Measurements from ENCODE around the gene C16orf92.
"Not testable (repeated sequence)": the region's sequence is repeated elsewhere in the genome, so short reads cannot be mapped to it uniquely, and the experiment has no call there.

C16orf92 gene

DNA sequence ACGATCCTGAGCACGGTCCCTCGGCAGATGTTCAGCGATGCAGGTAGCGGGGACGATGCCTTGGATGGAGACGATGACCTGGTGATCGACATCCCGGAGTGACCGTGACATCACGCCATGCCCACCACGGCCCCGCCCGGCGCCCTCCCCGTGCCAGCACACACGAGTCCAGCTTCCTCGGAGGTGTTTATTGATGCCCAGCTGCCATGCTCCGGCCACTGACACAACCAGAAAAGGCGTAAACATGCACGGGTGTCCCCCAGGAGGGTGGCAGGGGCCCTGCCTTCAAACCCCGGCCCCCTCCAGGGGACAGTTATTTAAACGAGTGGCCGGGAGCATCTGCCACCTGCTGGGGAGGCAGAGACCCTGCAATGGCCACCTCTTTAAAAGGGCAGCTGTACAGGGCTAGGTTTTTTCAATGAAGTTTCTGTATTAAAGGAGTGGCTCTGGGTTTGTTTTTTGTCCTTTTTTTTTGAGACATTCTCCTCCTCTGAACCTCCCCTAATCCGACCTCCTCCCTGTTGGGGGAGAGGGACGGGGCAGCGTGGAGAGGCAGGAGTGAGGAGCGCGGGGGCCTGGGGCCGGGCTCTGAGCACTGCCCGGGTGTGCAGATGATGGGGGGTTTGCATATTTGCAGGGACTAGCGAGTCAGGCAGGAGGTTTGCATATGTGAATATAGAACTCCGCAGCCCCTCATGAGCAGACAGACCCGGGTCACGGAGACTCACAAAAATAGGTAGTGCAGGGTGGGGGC lies 17.5 kb upstream of the C16orf92 start:
- DNase-seq = peak; percentile 48

DNA sequence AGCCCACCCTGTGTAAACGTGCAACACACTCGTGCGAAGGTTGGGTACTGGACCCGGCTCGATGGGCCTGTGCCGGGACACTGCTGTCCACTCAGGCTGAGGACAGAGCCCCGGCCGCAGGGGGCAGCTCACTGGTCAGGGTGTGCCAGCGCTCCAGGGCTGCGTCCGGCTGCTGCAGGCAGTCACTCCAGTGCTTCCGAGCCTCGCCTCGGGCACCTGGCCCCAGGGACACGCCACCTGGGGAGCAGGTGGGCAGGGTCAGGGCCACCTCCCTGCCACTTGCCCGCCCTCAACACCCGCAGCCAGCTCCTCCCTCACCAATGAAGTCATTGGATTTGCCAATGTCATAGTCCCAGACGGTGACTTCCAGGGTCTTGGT lies 16.9 kb upstream of the C16orf92 start:
- DNase-seq = no peak

DNA sequence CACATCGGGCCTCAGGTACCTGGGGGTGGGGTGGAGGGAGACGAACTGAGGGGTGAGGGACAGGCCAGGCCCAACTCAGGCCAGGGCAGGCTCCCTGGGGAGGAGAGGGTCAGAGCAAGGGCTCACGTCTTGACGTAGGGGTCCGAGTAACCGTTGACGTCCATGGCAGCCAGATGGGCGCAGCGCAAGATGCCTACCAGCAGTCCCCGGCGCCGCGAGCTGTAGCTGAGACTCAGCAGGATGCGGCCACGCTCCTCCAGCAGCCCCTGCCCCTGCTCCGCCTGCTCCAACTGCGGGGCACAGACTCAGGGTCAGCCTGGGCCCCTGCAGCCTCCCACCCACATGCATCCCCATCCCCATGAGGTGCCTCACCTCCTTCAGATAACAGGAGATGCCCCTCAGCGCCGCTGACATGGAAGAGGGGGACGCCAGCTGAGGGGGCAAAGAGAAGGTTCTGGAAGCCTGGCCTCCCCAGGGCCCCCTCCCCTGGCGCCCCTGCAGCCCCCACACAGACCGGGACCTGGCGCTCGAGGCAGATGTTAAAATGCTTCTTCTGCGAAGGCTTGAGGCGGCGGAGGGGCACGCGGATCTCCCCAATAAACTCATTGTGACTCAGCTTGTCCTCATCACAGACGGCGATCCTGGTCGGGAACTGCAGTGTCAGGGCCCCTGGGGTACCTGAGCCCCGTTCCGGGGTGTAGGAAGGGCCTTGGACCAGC lies 16.2 kb upstream of the C16orf92 start:
- no peak for DNase-seq

DNA sequence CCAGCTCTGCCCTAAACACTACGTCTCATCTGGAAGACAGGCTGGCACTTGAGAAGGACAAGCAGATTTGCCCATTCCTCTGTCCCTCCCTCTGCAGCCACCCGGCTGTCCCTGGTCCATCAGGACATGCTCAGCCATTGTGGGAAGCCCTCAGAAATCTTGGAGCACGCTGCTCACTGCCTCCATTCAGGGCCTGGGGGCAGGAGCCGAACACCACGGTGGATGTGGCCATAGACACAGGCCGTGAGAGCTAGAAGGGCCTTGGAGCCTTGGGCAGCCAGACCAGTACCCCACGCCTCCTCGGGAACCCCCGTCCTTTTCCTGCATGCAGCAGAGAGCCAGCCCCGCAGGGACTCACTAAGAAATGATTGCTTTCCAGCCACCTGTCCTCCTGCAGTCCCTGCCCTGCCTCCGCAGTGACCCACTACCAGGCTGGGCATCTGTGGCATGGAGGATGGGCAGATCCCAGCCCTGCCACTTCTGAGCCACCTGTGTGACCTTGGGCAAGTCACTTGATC lies 15.6 kb upstream of the C16orf92 start:
- DNase-seq = no peak

DNA sequence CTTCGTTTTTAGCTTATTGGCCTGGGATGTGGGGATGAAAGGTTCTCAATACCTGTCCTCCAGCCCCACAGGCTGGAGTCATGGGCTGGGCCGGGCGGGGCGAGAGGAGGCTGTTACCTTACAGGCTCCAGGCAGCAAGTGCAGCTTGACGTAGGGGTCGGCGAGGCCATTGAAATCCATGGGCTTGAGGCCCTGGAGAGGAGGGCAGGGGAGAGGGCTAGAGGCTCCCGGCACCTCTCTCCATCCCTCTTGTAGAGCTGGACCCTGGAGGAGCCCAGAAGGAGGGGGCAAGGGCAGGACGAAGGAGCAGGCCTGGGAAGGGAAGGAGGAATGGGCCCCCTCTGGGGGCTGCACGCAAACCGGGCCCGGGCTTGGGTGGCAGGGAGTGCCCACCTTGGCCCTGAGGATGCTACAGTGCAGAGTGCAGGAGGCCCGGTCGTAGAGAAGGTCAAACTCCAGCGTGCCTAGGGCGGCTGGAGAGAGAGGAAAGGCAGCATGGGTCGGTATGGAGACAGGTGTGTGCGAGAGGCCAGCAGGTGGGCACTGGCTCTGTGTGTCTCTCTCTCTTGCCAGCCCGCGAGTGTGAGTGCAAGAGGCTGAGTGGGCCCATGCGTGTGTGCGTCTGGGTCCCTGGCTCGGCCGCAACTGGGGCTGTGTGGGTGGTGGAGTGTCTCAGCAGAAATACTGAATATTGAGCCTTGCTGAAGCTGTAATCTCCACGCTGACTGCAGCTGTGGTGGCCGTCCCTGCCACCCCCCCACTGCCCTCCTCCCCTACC lies 13.7 kb upstream of the C16orf92 start:
- DNase-seq = no peak

DNA sequence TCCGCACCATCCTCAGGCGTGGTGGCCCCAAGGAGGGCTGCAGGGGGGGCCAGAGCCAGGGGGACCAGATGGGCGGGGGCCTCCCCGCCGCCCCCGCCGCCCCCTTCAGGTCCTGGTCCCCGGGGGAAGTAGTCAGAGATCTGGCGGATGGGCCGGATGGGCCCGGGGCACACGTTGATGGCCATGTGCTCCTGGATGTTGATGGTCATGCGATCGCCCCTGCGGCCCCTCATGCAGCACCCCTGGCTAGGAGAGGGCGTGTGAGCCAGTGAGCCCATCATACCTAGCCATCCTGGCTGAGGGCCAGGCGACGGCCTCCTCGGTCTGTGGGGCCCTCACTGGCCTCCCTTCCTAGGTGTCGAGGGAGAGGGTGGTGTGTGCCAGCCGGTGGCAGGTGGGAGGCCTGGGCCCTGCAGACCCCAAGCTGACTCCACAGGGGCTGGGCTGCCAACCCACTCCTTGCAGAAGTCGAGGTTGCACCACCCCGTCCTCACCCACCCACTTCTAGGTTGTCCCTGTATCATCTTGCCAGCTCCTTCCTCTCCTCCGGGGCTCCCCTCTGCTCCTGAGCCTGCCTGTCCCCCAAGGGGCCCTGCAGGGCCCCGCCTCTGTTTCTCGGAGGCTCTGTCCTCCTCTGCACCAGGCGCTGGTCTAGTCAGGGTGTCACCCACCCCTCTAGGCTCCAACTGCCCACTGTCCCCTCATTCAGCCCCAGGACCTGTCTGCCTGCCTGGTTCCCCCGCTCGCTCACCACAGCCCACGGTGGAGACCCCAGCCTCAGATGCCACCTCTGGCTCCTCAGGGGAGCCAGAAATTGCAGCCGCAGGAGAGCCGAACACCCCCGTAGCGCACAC lies 12.8 kb upstream of the C16orf92 start:
- no peak for DNase-seq

DNA sequence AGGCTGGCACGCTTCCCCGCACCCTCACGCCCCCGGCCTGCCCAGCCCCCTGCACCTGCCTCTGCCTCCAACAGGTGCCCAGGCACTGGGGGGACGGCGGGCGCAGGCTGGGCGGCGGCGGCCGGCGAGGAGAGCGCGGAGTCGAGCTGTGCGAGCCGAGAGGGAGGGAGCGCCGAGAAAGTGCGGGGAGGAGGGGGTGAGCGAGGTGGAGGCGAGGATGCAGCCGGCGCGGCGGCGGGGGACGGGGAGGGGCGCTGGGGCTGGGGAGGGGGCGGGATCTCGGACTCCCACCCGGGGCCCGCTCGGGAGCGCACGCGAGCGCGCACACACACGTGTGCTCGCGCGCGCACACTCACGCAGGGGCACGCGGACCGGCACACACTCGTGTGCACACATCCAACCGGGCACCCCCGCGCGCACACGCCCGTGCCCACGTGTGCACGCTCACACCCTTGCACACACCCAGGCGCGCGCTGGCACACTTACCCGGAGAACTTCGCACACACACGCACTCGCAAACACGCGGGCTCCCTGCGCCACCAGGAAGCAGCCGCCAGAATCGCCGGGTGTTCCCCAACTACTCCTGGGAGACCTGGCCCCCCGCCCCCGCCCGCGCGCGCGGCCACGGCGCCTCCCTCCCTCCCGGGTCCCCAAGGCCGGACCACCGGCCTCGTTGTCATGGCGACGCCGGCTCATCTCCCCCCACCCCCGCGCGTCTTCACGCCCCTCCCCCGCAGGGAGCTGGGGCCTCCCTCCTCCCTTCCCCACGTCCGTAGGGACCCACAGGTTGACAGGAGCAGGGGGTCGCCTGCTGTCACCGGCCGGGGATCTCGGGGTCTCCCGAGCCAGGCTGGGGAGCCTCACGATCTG lies 11.9 kb upstream of the C16orf92 start, which contains the start of gene DOC2A:
Gene DOC2A, minus strand, starts transcription at position 184 of the 870 bp plus-strand sequence. CDS start 805 bp downstream, outside the sequence.
- peak; percentile 12 for DNase-seq

DNA sequence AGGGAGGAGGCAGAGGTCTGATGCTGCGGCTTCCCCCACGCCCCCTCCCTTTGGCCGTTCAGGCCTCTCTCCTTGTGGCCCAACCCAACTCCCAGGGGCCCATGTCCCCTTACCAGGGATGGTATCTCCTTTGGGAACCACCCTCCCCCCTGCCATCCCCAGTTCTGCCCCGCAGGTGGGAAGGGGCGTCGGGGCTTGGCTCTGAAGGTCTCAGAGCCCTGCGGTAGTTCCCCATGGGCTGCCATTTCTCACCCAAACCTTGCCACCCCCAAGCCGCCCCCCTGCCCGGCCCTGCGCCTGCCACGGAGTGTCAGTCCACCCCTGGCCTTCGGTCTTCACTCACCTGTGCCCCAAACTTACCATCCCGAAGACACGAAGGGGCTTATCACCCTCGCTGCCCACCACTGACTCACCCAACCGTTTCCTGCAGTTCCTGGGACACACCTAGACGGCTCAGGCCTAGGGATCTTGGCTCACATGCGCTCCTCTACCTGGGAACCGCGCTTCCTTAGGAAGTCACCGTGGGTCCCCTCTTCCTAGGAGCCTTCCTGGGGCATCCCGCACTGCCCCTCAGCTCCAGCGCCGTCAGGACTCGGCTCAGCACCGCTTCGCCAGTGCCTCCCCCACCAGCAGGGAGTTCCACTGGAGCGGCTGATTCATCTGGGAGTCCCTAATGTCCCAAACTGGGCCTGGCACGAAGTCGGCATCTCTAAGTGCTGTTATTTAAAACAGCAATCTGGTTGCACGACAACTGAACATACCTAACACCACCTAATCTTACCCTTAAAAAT lies 11.1 kb upstream of the C16orf92 start:
- DNase-seq = no peak

DNA sequence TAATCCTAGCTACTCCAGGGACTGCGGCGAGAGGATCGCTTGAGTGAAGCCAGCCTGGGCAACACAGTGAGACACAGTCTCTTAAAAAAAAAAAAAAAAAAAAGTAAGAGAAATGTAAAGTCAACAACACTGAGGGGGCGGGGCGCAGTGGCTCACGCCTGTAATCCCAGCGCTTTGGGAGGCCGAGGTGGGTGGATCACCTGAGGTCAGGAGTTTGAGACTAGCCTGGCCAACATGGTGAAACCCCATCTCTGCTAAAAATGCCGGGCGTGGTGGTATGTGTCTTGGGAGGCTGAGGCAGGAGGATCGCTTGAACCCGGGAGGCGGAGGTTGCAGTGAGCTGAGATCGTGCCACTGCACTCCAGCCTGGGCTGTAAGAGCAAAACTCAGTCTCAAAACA lies 10.4 kb upstream of the C16orf92 start:
- not testable (repeated sequence) for DNase-seq

DNA sequence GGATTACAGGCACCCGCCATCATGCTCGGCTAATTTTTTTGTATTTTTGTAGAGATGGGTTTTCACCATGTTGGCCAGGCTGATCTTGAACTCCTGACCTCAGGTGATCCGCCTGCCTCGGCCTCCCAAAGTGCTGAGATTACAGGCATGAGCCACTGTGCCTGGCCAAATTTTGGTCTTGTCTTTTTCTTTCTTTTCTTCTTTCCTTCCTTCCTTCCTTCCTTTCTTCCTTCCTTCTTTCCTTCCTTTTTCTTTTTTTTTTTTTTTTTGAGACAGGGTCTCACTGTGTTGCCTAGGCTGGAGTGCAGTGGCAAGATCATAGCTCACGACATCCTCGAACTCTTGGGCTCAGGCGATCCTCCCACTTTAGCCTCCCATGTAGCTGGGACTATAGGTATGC lies 7.5 kb upstream of the C16orf92 start:
- not testable (repeated sequence) for DNase-seq

DNA sequence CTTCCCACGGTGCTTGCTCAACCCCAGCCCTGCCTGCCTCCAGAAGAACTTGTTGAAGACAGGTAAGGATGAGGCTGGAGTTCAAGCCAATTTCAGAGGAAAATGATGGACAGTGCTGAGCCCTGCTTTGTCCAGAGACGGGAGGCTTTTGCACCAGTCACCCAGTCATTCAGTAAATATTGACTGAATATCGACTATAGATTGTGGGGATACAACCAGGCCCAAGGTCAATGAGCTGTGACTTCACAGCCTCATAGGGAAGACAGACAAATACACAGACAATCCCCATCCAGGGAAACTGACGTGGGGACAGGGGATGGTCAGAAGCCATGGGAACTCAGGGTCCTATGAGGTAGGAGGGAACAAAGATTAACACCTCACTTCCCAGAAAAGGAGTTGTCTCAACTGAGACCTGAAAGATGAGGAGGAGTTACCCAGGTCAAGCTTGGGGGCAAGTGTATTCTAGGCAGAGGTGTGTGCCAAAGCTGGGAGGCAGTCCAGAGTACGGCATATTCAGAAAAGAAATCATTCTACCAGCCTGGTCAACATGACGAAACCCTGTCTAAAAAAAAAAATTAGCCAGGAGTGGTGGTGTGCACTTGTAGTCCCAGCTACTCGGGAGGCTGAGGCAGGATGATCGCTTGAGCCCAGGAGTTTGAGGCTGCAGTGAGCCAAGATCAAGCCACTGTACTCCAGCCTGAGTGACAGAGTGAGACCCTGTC lies 6.3 kb upstream of the C16orf92 start:
- no peak for DNase-seq

DNA sequence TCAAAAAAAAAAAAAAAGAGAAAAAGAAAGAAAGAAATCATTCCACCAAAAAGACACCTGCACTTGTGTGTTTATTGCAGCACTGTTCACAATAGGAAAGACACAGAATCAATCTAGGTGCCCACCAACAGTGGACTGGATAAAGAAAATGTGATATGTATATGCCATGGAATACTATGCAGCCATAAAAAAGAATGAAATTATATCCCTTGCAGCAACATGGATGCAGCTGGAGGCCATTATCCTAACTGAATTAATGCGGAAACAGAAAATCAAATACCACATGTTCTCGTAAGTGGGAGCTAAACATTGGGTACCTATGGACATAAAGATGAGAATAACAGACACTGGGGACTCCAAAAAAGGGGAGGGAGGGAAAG lies 5.7 kb upstream of the C16orf92 start:
- DNase-seq = no peak

DNA sequence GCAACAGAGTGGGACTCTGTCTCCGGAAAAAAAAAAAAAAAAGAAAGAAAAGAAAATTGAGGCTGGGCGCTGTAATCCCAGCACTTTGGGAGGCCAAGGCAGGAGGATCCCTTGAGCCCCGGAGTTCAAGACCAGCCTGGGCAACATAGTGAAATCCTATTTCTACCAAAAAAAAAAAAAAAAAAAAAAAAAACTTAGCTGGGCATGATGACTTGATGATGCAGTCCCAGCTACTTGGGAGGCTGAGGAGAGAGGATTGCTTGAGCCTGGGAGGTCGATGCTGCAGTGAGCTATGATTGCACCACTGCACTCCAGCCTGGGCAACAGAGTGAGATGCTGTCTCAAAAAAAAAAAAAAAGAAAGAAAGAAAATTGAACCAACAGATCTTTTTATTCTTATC lies 5.1 kb upstream of the C16orf92 start:
- not testable (repeated sequence) for DNase-seq

DNA sequence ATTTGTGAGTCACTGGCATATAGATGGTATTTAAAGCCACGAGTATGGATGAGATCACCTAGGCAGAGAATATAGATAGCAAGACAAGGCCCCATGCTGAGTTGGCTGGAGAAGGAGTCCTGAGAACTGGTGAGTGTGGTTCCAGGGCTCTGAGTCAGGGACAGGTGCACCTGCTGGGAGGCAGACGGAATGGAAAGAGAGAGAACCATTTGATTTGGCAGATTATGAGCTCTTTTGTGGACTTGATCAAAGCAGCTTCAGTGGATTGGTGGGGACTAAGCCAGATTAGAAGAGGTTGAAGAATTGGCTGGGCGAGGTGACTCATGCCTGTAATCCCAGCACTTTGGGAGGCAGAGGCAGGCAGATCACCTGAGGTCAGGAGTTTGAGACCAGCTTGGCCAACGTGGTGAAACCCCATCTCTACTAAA lies 4.3 kb upstream of the C16orf92 start:
- DNase-seq = no peak

DNA sequence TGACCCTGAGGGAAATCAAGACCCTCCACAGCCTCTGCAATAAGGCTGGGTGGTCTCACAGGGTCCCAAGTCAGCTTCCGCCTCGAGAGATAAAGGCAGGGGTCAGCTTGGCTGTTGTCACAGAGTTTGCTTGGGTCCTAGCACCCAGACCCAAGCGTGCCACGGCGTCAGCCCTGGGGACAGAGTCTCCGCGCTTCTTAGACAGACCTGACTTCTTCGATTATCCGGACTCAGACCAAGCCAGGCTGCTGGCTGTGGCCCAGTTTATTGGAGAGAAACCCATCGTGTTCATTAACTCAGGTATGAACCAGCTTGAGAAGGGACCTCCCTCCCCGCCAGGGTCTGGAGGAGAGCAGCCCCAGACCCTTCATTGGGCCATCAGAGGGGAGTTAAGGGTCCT lies 588 bp downstream of the C16orf92 start:
- no peak for DNase-seq

DNA sequence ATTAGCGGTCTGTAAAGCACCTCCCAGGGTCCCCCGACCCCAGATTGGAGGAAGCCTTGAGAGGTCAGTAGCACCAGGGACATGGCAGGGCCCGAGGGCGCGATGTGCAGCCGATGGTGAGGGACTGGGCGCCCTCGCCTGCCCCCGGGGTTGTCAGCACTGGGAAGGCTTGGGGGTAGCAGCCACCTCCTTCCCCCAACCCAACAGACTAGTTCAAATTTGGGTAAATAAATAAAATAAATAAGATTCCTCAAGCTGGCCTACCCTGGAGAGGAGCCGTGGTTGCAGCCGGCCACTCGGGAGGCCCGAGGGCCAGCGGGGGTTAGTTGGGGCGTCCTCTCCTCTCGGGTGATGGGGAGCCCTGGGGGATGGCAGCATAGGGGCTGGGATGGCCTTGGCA lies 1.5 kb downstream of the C16orf92 start:
- no peak for DNase-seq

DNA sequence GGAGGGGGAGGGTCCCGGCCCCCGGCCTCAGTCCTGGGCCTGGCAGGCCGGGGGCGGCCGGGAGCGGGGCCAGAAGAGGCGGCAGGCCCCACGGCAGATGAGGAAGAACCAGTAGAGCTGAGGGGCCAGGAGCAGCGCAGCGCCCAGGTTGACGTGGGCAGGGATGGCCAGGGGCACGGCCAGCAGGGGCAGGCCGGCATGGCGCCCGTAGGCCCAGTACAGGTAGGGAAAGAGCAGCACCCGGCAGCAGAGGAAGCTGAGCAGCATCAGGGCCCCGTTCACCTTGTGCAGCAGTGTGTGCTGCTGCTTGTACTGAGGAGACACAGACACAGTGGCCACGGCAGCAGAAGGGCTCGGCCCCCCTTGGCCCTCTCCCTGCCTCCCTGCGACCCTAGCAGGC lies 2.2 kb downstream of the C16orf92 start:
- DNase-seq = no peak

DNA sequence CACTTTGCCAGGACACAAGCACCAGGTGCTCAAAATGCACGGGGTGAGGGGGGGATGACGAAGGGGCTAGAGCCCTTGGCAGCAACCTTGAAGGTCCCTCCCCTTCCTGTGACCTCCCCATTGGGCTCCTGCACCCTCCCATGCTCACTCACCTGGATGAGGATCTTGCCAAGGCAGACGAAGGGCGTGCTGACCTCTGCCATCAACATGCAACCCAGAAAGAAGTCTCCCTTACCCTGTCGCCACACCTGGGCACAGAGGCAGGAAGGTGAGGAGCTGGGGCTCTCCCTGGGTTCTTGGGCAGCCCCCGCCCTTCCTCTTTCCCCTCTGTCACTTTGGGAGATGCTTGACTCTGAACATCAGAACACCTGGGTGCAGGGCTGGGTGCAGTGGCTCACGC lies 2.6 kb downstream of the C16orf92 start:
- DNase-seq = no peak

DNA sequence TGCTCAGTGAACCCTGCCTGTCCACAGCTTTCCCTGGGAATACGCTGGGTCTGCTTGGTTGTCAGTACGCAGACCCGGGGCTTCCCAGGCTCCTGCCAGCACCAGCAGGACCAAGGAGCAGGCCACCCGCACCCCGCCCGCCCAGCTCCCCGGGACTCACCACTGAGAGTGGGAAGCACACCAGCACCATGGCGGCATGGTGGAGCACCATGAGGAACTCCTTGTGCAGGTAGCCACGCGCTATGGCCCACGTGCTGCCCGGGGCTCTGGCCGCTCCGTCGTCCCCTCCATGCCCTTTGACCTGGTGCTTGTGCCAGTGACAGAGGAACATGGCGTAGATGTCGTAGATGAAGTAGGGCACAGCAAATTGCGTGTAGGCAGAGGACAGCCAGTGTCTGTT lies 3.5 kb downstream of the C16orf92 start:
- DNase-seq = no peak
